K562 treated with DMSO at 1 percent for 4 hours (cell line): ENCODE measurements around the gene IRF6. TPM values are rescaled to one million over a fixed set of nuclear protein-coding genes. Genes with fewer than 3 reads are reported as not detected.

Source experiments
- total RNA-seq: library from RNA; unstranded; fragments of 300-600 nt; gene quantifications from 2 replicates; pipeline ENCODE4 v1.2.3, GENCODE V29; 2022; ENCODE audit not compliant: insufficient read depth

IRF6 gene
- total RNA-seq, result 0.73 TPM in 1 of 2 replicates, not detected in the other

DNA sequence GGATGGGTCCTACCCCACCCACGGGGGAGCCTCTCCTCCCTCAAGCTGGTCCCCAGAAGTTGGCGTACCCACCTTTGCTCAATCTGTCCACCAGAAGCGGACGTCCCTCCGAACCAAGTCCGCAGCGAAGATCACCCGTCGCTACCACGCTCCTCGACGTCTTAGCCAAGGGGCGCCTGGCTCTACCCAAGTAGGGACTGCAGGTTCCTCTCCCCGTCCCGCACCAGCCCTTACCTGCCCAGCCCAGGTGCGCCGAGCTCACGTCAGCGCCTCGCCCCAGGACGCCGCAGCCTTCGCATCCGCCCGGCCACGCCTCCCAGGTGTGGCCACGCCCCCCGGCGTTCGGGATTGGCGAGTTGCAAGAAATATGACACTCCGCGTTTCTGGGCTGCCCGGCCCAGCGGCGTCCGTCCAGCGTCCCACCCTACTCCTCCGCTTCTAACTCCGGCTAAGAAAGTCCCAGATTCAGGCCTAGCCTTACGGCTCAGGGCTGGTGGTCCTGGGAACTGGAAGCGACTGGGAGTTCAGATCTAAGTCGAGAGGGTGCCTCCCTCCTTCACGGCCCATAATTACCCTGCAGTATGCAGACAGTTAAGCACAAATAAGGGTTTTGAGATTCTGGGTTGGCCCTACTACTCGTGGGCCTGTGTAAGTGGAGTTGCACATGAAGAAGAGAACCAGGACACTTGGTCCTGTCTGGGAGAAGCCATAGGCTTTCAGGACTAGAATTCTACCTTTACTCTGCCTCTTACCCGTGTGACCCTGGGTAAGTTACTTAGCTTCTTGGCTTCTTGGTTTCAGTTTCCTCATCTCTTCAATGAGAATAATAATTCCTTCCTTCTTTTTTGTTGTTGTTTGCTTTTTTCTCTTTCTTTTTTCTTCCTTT lies at the start of gene IRF6:
Gene IRF6, minus strand, starts transcription at position 268 of the 886 bp plus-strand sequence. CDS start 4,729 bp downstream, outside the sequence.

DNA sequence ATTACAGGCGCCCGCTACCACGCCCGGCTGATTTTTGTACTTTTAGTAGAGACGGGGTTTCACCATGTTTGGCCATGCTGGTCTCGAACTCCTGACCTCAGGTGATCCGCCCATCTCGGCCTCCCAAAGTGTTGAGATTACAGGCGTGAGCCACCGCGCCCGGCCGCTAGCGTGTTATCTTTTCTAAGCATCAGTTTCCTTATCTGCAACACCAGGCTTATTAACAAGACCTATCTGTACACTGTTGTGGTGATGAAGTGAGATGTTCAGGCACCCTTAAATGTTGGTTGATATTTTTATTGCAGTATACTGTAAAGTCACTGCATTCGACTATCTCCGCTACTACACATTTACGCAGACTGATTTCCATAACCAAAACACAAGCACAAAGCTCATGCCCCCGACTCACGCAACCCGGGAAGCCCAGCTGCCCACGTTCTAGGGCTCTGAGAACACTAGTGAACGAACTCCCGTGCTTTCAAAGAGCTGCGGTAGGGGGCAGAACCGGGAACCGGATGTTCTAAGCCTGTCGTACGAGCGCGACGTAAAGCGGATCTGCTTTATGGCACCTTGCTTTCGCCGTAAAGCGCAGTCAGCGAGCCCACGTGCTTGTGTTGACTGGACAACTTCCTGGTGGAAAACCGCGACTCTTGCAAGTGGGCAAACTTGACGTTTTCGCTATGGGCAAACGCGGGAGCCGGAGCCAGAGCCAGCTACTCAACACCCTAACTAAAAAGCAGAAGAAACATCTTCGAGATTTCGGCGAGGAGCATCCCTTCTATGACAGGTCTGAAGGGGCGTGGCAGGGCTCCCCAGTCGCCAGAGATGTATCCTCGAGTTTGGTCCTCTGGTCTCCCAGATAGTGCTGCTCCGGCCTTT lies 21.7 kb upstream of the IRF6 start, which contains the start of gene UTP25:
Gene UTP25, plus strand, starts transcription at position 589 of the 879 bp plus-strand sequence. Its CDS starts 92 bp downstream, at position 681.

GRCh38 chr1:209784265-209785169 lies 21.4 kb downstream of the IRF6 start, which contains the start of gene C1orf74:
C1orf74 (minus strand) TSS chr1:209784559; CDS start chr1:209783634, 925 bp downstream.

GRCh38 chr1:209755926-209756614 lies 49.9 kb downstream of the IRF6 start, which contains the start of gene TRAF3IP3:
TRAF3IP3 (plus strand) TSS chr1:209756053; CDS start chr1:209760040, 3,987 bp downstream.

Other genes with a start within 250 kb of the IRF6 start
- not detected in 2 replicates for gene CAMK1G, start 222.4 kb downstream of the IRF6 start, total RNA-seq
- gene LAMB3, start 153.7 kb downstream of the IRF6 start, total RNA-seq, result 6.2 and 8.7 TPM in 2 replicates
- 158 and 209 TPM in 2 replicates for gene G0S2, start 130.7 kb downstream of the IRF6 start, total RNA-seq
- gene HSD11B1, start 101.3 kb downstream of the IRF6 start, total RNA-seq, result 0.50 and 1.0 TPM in 2 replicates
- 0.46 TPM in 1 of 2 replicates, not detected in the other for gene TRAF3IP3, start 50.1 kb downstream of the IRF6 start, total RNA-seq
- gene C1orf74, start 21.6 kb downstream of the IRF6 start, total RNA-seq, result 1.1 and 1.8 TPM in 2 replicates
- 1.9 and 2.6 TPM in 2 replicates for gene UTP25, start 21.8 kb upstream of the IRF6 start, total RNA-seq
- gene SYT14, start 132.1 kb upstream of the IRF6 start, total RNA-seq, result not detected in 2 replicates